ENCODE results near the gene GRIA1.
"Not testable (repeated sequence)": the region's sequence is repeated elsewhere in the genome, so short reads cannot be mapped to it uniquely, and the experiment has no call there.

GRIA1 gene

GRCh38 chr5:153862906-153863305, 372.4 kb downstream of the GRIA1 start:
- not testable (repeated sequence) for H3K27me3 Mint-ChIP-seq, H3K4me3 Mint-ChIP-seq, H3K4me1 Mint-ChIP-seq, DNase-seq, H3K9me3 Mint-ChIP-seq, ATAC-seq, H3K27ac Mint-ChIP-seq
